Tibial nerve (tissue), 4 donors: ENCODE results near the gene DOC2B.

Source experiments
- EP300 ChIP-seq, 2 donors: sonication (generic); formaldehyde crosslinking; IDR thresholded peaks; one replicate each; pipeline ENCODE4 v1.6.1; 2017; ENCODE audit warnings: antibody characterized with exemption in 2 of 2, mild to moderate bottlenecking in 1 of 2
- POLR2A ChIP-seq, 2 donors: fragments of 450-650 bp; IDR thresholded peaks; one replicate each; pipeline ENCODE4 v1.6.1; 2017; ENCODE audit warnings: antibody characterized with exemption in 2 of 2, mild to moderate bottlenecking in 2 of 2, moderate library complexity in 2 of 2
- TF ChIP-seq, protein P1 (sequence below), 5 experiments: fragments of 200-600 bp in 3 of 5; fragments of 450-650 bp in 2 of 5; sonication (generic) in 3 of 5; IDR thresholded peaks; one replicate each; pipeline ENCODE4 v1.5.1; 2016 to 2019; ENCODE audit warnings: antibody characterized with exemption in 5 of 5, mild to moderate bottlenecking in 3 of 5, moderate library complexity in 2 of 5

DNA sequence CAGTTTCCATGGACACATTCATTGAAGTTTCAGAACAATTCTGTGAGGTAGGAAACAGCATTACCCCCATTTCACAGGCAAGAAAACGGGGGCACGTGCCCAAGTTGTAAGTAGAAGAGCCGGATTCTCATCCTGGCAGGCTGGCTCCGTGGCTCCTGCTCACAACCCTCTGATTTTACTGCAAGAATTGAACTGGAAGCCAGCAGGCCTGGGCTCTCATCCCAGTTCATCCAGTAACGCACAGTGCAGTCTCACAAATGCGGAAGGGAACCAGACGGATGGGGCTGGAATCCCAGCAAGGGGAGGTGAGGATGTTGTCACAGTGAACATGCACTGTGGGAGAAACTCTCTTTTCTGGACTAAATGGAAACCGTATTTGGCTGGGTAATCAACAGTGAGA lies 40.7 kb upstream of the DOC2B start:
- TF ChIP-seq, protein P1, sequence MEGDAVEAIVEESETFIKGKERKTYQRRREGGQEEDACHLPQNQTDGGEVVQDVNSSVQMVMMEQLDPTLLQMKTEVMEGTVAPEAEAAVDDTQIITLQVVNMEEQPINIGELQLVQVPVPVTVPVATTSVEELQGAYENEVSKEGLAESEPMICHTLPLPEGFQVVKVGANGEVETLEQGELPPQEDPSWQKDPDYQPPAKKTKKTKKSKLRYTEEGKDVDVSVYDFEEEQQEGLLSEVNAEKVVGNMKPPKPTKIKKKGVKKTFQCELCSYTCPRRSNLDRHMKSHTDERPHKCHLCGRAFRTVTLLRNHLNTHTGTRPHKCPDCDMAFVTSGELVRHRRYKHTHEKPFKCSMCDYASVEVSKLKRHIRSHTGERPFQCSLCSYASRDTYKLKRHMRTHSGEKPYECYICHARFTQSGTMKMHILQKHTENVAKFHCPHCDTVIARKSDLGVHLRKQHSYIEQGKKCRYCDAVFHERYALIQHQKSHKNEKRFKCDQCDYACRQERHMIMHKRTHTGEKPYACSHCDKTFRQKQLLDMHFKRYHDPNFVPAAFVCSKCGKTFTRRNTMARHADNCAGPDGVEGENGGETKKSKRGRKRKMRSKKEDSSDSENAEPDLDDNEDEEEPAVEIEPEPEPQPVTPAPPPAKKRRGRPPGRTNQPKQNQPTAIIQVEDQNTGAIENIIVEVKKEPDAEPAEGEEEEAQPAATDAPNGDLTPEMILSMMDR (IDR thresholded peaks at IDR 0.05) = no peak
- TF ChIP-seq POLR2A (IDR thresholded peaks at IDR 0.05) = no peak
- TF ChIP-seq EP300 (IDR thresholded peaks at IDR 0.05) = no peak
